ENCODE results near the gene FBXL16. TPM values are rescaled to one million over a fixed set of nuclear protein-coding genes. Genes with fewer than 3 reads are reported as not detected.
"Not testable (repeated sequence)": the region's sequence is repeated elsewhere in the genome, so short reads cannot be mapped to it uniquely, and the experiment has no call there.

Gene FBXL16
- polyA plus RNA-seq, 4 donors, result 0.79 to 1.8 (median 1.2) TPM

- DNase-seq (ENCODE audit: low read depth in 4 of 4, low spot score in 3 of 4), result no peak
Measured at GRCh38 chr16:724188-725040, 18.8 kb upstream of the FBXL16 start.

- no peak for DNase-seq (ENCODE audit: low read depth in 4 of 4, low spot score in 3 of 4)
Measured at GRCh38 chr16:723695-724094, 18.1 kb upstream of the FBXL16 start.

- DNase-seq (ENCODE audit: low read depth in 4 of 4, low spot score in 3 of 4), result no peak
Measured at GRCh38 chr16:722835-723633, 17.4 kb upstream of the FBXL16 start.

- DNase-seq (ENCODE audit: low read depth in 4 of 4, low spot score in 3 of 4), result no peak
Measured at GRCh38 chr16:721765-722540, 16.4 kb upstream of the FBXL16 start.

GRCh38 chr16:720990-721764, 15.6 kb upstream of the FBXL16 start, which contains the start of gene ANTKMT:
ANTKMT (plus strand) TSS chr16:721146; CDS start chr16:721275, 129 bp downstream.
- peak in 2 of 4 donors; percentile 70 to 75 for DNase-seq (ENCODE audit: low read depth in 4 of 4, low spot score in 3 of 4)

GRCh38 chr16:720447-720989, 14.9 kb upstream of the FBXL16 start:
- DNase-seq (ENCODE audit: low read depth in 4 of 4, low spot score in 3 of 4), result no peak

GRCh38 chr16:719815-720446, 14.3 kb upstream of the FBXL16 start:
- DNase-seq (ENCODE audit: low read depth in 4 of 4, low spot score in 3 of 4), result no peak

- no peak for DNase-seq (ENCODE audit: low read depth in 4 of 4, low spot score in 3 of 4)
Measured at GRCh38 chr16:718922-719321, 13.3 kb upstream of the FBXL16 start.

- DNase-seq (ENCODE audit: low read depth in 4 of 4, low spot score in 3 of 4), result no peak
Measured at GRCh38 chr16:718389-718788, 12.8 kb upstream of the FBXL16 start.

GRCh38 chr16:717450-718245, 12.0 kb upstream of the FBXL16 start:
- no peak for DNase-seq (ENCODE audit: low read depth in 4 of 4, low spot score in 3 of 4)

- DNase-seq (ENCODE audit: low read depth in 4 of 4, low spot score in 3 of 4), result no peak
Measured at GRCh38 chr16:716768-717325, 11.2 kb upstream of the FBXL16 start.

- no peak for DNase-seq (ENCODE audit: low read depth in 4 of 4, low spot score in 3 of 4)
Measured at GRCh38 chr16:716200-716568, 10.6 kb upstream of the FBXL16 start.

- DNase-seq (ENCODE audit: low read depth in 4 of 4, low spot score in 3 of 4), result no peak
Measured at GRCh38 chr16:715477-716199, 10.0 kb upstream of the FBXL16 start.

- DNase-seq (ENCODE audit: low read depth in 4 of 4, low spot score in 3 of 4), result peak in 3 of 4 donors; percentile 70 to 79 (median 72)
Measured at GRCh38 chr16:714558-715476, 9.2 kb upstream of the FBXL16 start, which contains the start of gene METRN. METRN (plus strand) TSS chr16:715118; CDS start chr16:715290, 172 bp downstream.

GRCh38 chr16:714079-714478, 8.5 kb upstream of the FBXL16 start:
- DNase-seq (ENCODE audit: low read depth in 4 of 4, low spot score in 3 of 4), result no peak

GRCh38 chr16:712740-713250, 7.2 kb upstream of the FBXL16 start:
- DNase-seq (ENCODE audit: low read depth in 4 of 4, low spot score in 3 of 4), result not testable (repeated sequence)

Measured in right renal pelvis (tissue), 4 donors.